HG02678 (cell line): ENCODE data around the gene KCNJ2.

Experiments
- ATAC-seq: cut with Tn5 transposase; IDR thresholded peaks from one replicate; pipeline ENCODE4 v1.9.1; 2021; ENCODE audit warnings: mild to moderate bottlenecking, moderate library complexity; ENCODE audit not compliant: unreplicated experiment

Gene KCNJ2

DNA sequence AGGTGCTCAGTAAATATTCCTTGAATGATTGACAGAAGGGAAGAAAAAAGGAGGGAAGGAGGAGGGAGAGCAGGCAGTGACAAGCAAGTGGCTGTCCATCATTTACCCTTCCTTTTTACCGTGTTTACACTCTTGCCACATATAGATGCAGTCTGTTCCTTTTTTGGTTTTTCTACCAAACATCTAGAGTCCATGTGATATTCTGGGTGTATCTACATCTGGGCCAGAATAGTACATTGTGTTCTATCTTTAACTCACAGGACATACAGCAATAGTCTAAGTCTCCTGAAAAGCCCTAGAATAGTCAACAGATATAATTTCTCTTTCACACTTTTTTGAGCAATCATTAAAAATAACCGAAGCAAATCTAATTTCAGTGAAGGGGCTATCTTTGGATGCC, 33.5 kb downstream of the KCNJ2 start:
- no peak for ATAC-seq

GRCh38 chr17:70204431-70204830, 35.1 kb downstream of the KCNJ2 start:
- no peak for ATAC-seq

DNA sequence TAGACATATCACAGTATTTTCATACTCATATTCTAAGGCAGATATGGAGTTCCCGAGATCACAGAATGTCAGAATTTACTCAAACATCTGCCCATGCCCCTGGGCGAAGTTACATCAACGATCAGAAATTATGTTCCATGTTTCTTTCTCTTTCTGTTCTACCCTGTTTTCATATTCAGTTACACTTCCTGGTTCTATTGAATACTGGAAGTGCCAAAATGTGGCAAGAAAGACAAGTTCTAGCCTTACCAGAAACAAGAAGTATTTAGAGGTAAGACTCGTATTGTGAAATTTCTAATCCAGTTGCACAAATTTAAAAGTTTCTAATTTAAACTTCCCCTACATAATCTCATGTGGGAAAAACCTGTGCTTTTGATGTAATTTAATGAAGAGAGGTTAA, 36.1 kb downstream of the KCNJ2 start:
- no peak for ATAC-seq

DNA sequence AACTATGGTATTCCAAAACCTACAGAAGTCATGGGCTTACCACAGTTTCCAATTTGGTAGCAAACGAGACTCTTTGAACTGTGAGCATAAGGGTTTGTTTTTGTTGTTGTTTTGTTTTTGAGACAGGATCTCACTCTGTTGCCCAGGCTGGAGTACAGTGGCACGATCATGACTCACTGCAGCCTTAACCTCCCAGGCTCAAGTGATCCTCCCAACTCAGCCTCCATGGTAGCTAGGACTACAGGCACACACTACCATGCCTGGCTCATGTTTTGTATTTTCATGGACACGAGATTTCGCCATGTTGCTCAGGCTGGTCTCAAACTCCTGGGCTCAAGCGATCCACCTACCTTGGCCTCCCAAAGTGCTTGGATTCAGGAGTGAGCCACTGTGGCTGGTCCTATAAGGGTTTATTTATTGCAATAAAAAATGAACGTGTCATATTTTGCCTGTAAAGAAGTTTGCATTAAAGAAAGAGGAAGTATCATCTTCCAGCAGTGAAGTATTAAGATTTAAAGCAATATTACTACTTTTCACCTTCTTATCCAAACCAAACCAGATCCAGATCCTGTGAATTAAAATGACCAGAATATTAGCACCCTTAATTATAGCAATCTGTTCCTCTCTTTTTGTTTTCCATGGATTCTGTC, 37.2 kb downstream of the KCNJ2 start:
- no peak for ATAC-seq

DNA sequence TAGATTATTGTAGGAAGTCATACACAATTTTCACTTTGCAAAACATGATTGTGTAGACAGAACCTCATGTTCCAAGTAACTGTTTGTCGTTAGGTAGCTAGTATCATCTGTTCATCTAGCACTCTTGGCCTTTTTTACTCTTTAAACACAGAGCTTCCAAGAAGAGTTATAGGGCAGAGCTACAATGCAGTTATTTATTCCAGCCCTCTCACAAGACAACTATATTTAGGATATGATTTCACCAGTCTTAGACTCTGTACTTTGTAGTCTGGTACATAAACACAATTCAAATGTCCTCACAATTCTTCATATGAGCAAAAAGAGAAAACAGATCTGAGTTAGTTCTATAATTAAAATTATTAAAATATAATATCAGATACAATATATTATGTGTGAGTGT, 37.9 kb downstream of the KCNJ2 start:
- ATAC-seq = no peak

GRCh38 chr17:70208080-70208794, 38.9 kb downstream of the KCNJ2 start:
- no peak for ATAC-seq

- no peak for ATAC-seq
Observed at GRCh38 chr17:70208825-70209555, 39.7 kb downstream of the KCNJ2 start.

DNA sequence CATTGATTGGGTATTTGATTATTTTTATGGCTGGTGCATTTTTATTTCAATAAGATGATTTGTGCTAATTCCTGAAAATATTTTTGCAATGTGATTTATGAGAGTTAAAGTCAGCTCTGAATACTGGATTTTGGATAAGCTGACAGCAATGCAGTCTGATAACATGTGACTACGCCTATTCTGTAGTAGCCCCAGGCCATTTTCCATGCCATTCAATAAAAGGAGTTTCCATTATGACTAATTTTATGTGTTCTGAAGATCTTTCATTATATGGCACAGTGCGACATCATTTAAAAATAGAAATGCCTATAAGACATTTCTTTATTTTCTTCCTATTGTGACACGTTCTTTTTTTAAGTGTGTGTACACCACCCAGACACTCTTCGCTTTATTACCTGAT, 46.3 kb downstream of the KCNJ2 start:
- no peak for ATAC-seq

DNA sequence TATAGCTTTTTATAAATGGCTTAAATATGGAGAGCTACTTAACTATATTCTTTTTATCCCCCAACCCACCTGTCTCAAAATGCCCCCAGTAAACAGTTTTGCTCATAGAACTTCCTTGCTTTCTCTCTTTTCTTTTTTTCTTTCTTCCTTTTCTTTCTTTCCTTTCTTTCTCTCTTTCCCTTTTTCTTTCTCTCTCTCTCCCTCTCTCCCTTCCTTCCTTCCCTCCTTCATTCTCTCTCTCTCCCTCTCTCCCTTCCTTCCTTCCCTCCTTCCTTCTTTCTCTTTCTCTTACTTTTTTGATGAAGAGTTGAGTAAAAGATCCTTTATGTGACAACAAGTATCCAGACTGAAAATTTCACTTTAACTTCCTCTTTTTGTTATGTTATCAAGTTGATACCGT, 48.2 kb downstream of the KCNJ2 start:
- ATAC-seq = no peak

DNA sequence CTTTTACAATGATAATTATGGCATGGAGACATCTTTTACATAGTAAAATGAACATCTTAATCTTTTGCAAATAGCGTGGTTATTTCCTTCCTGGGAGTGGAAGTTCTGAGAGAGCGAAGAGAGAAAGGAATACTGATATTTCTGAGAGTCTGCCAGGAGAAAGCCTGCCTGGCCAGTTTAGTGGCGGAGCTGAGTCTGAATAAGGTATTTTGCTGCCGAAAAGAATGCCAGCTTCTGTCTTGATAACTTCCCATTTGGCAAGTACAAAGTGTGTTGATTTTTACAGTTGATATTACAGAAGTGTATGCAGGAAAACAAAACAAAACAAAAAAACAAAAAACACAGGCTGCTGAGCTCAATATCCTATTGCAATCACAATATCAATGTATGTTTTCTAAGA, 55.9 kb downstream of the KCNJ2 start:
- no peak for ATAC-seq
